H9 (cell line): ENCODE measurements around the gene OR9G1. TPM values are rescaled to one million over a fixed set of nuclear protein-coding genes. Genes with fewer than 3 reads are reported as not detected.

ENCODE experiments used
- DNase-seq: peaks from one replicate; pipeline ENCODE4 v3.0.0-alpha.2; 2017
- H2AFZ ChIP-seq: one replicate; pipeline ENCODE4 v1.6.1; 2013; ENCODE audit warnings: mild to moderate bottlenecking, low read length, control low read depth, moderate library complexity
- H2AK5ac ChIP-seq: 2 replicates; pipeline ENCODE4 v1.6.1; 2013; ENCODE audit warnings: low read length, control low read depth, mixed read lengths; ENCODE audit not compliant: insufficient read length
- H2BK120ac ChIP-seq: one replicate; pipeline ENCODE4 v1.6.1; 2013; ENCODE audit warnings: low read depth, mild to moderate bottlenecking, low read length, control low read depth, inconsistent platforms; ENCODE audit not compliant: poor library complexity, severe bottlenecking
- H2BK12ac ChIP-seq: 2 replicates; pipeline ENCODE4 v1.6.1; 2013; ENCODE audit warnings: low read length, control low read depth, mixed read lengths, low read depth; ENCODE audit not compliant: insufficient read length
- H2BK15ac ChIP-seq: 2 replicates; pipeline ENCODE4 v1.6.1; 2013; ENCODE audit warnings: low read depth, low read length, control low read depth
- H2BK20ac ChIP-seq: one replicate; pipeline ENCODE4 v1.6.1; 2013; ENCODE audit warnings: low read depth, mild to moderate bottlenecking, low read length, control low read depth, inconsistent platforms; ENCODE audit not compliant: poor library complexity, severe bottlenecking
- H2BK5ac ChIP-seq: 2 replicates; pipeline ENCODE4 v1.6.1; 2013; ENCODE audit warnings: low read length, control low read depth, mixed read lengths; ENCODE audit not compliant: insufficient read length
- H3K14ac ChIP-seq: 2 replicates; pipeline ENCODE4 v1.6.1; 2013; ENCODE audit warnings: low read length, control low read depth; ENCODE audit not compliant: insufficient read depth
- H3K18ac ChIP-seq: 2 replicates; pipeline ENCODE4 v1.6.1; 2013; ENCODE audit warnings: low read depth, mild to moderate bottlenecking, mixed read lengths, low read length, control low read depth; ENCODE audit not compliant: insufficient read length
- H3K23ac ChIP-seq: 2 replicates; pipeline ENCODE4 v1.6.1; 2013; ENCODE audit warnings: low read length, control low read depth, mixed read lengths, low read depth; ENCODE audit not compliant: insufficient read length
- H3K23me2 ChIP-seq: 2 replicates; pipeline ENCODE4 v1.6.1; 2013; ENCODE audit warnings: low read depth, mild to moderate bottlenecking, mixed read lengths, low read length, control low read depth; ENCODE audit not compliant: insufficient read length, poor library complexity, severe bottlenecking
- H3K27ac ChIP-seq: 2 replicates; pipeline ENCODE4 v1.5.1; 2013; ENCODE audit warnings: low read length, control low read depth, mixed read lengths, low read depth; ENCODE audit not compliant: insufficient read length
- H3K27me3 ChIP-seq: 2 replicates; pipeline ENCODE4 v1.6.1; 2013; ENCODE audit warnings: low read length, control low read depth, inconsistent platforms; ENCODE audit not compliant: insufficient read depth
- H3K4ac ChIP-seq: 2 replicates; pipeline ENCODE4 v1.6.1; 2013; ENCODE audit warnings: low read depth, mild to moderate bottlenecking, control low read depth, inconsistent platforms, low read length, moderate library complexity
- H3K4me1 ChIP-seq: 2 replicates; pipeline ENCODE4 v1.6.1; 2013; ENCODE audit warnings: low read length, control low read depth, inconsistent platforms; ENCODE audit not compliant: insufficient read depth
- H3K4me2 ChIP-seq: 2 replicates; pipeline ENCODE4 v1.6.1; 2013; ENCODE audit warnings: low read length, control low read depth, mixed read lengths; ENCODE audit not compliant: insufficient read length, insufficient read depth
- H3K56ac ChIP-seq: 2 replicates; pipeline ENCODE4 v1.6.1; 2013; ENCODE audit warnings: low read depth, mild to moderate bottlenecking, mixed read lengths, low read length, control low read depth; ENCODE audit not compliant: insufficient read length
- H3K79me1 ChIP-seq: 2 replicates; pipeline ENCODE4 v1.6.1; 2013; ENCODE audit warnings: low read depth, mild to moderate bottlenecking, moderate library complexity, low read length, control low read depth, inconsistent platforms; ENCODE audit not compliant: insufficient read depth, poor library complexity, severe bottlenecking
- H3K79me2 ChIP-seq: 2 replicates; pipeline ENCODE4 v1.6.1; 2013; ENCODE audit warnings: low read length, control low read depth, inconsistent platforms; ENCODE audit not compliant: insufficient read depth
- H3K9ac ChIP-seq: 2 replicates; pipeline ENCODE4 v1.6.1; 2013; ENCODE audit warnings: low read length, control low read depth, mixed read lengths; ENCODE audit not compliant: insufficient read length; ENCODE audit errors: extremely low read depth
- H3K9me3 ChIP-seq: one replicate; pipeline ENCODE4 v1.6.1; 2013; ENCODE audit warnings: low read depth, low read length, inconsistent platforms; ENCODE audit not compliant: control insufficient read depth
- H3T11ph ChIP-seq: one replicate; pipeline ENCODE4 v1.6.1; 2013; ENCODE audit warnings: mild to moderate bottlenecking, low read length, control low read depth, inconsistent platforms
- H4K20me1 ChIP-seq: one replicate; pipeline ENCODE4 v1.6.1; 2013; ENCODE audit not compliant: control insufficient read depth, insufficient read length, insufficient read depth
- H4K5ac ChIP-seq: 2 replicates; pipeline ENCODE4 v1.6.1; 2013; ENCODE audit warnings: low read depth, mild to moderate bottlenecking, mixed read lengths, low read length, control low read depth; ENCODE audit not compliant: insufficient read length
- H4K8ac ChIP-seq: replicated peaks from 2 replicates; pipeline ENCODE4 v1.6.1; 2013; ENCODE audit warnings: low read length, control low read depth, mixed read lengths, low read depth; ENCODE audit not compliant: insufficient read length
- H4K91ac ChIP-seq: 2 replicates; pipeline ENCODE4 v1.6.1; 2013; ENCODE audit warnings: low read depth, mild to moderate bottlenecking, moderate library complexity, mixed read lengths, low read length, control low read depth; ENCODE audit not compliant: insufficient read length
- H3K27ac Mint-ChIP-seq, 3 experiments: 2 replicates in 2 of 3; 3 replicates in 1 of 3; pipeline ENCODE4 v1.8.0; 2020 to 2021; ENCODE audit warnings: mixed read lengths in 3 of 3, mild to moderate bottlenecking in 1 of 3, moderate library complexity in 1 of 3
- H3K27me3 Mint-ChIP-seq: 2 replicates; pipeline ENCODE4 v1.8.0; 2021; ENCODE audit warnings: low read depth, mild to moderate bottlenecking, moderate library complexity, mixed read lengths
- H3K36me3 Mint-ChIP-seq, 3 experiments: 2 replicates in 2 of 3; 3 replicates in 1 of 3; pipeline ENCODE4 v1.8.0; 2020 to 2021; ENCODE audit warnings: low read depth in 3 of 3, mixed read lengths in 3 of 3; ENCODE audit not compliant: insufficient read depth in 1 of 3
- H3K4me1 Mint-ChIP-seq, 2 experiments: 2 replicates each; pipeline ENCODE4 v1.8.0; 2020; ENCODE audit warnings: mixed read lengths in 2 of 2
- H3K4me3 Mint-ChIP-seq, 2 experiments: 2 replicates in 1 of 2; 3 replicates in 1 of 2; pipeline ENCODE4 v1.8.0; 2020 to 2021; ENCODE audit warnings: mild to moderate bottlenecking in 2 of 2, mixed read lengths in 2 of 2, moderate library complexity in 1 of 2
- H3K9me3 Mint-ChIP-seq, 2 experiments: 2 replicates in 1 of 2; 3 replicates in 1 of 2; pipeline ENCODE4 v1.8.0; 2020; ENCODE audit warnings: mild to moderate bottlenecking in 2 of 2, mixed read lengths in 2 of 2, moderate library complexity in 1 of 2
- WGBS: extraction: QIAGEN DNeasy Blood & Tissue Kit; methylation state at CpG from one replicate; pipeline ENCODE4 v1.1.7; 2013; ENCODE audit warnings: missing lambda C conversion rate, low lambda C conversion rate, mixed read lengths; ENCODE audit not compliant: insufficient read length; ENCODE audit errors: extremely low coverage; 5-methylcytosine and 5-hydroxymethylcytosine counted together
- total RNA-seq: library from RNA; stranded (reverse); gene quantifications from 2 replicates; pipeline ENCODE4 v1.2.1, GENCODE V29; 2021
- TF ChIP-seq, protein P1 (sequence below): fragments of 200-600 bp; sonication (generic); conservative IDR thresholded peaks from 3 replicates; pipeline ENCODE4 v1.8.0; 2021; ENCODE audit warnings: antibody characterized with exemption, mild to moderate bottlenecking

Gene OR9G1
- total RNA-seq, 1 experiment from 2014 or later: not detected

DNA sequence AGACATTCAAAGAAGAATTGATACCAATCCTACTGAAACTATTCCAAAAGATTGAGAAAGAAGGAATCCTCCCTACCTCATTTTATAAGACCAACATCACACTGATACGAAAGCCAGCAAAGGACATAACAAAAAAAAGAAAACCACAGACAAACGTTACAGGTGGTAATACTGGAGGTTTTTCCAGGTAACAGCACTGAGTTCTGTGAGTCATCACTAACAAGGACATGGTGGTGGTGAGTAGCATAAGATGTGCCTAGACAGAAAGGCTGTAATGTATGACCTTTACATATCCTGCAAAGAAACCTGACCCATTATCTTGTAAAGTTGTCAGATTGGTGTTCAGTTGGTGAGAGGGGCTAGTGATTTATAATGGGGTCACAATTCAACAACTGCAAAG, 15.3 kb downstream of the OR9G1 start:
- Mint-ChIP-seq H3K27me3 (no peaks in the 10 kb centered on the region), H3K27ac (no peak overlapping the region), H3K36me3 (peaks cover 2 to 17% (median 10%) of the 10 kb centered on the region in 3 experiments; a peak in 5 of 7 replicates), H3K4me3 (no peak overlapping the region), H3K9me3 (peaks cover 15 to 34% of the 10 kb centered on the region in 2 experiments; a peak in 4 of 5 replicates), H3K4me1 (no peaks in the 10 kb centered on the region)
- Histone ChIP-seq H3K56ac (no peak overlapping the region), H3K23ac (no peak overlapping the region), H4K20me1 (no peaks in the 10 kb centered on the region), H3K27ac (no peak overlapping the region), H3K4ac (no peak overlapping the region), H3K9ac (no peak overlapping the region), H3K9me3 (no peaks in the 10 kb centered on the region), H3K4me2 (no peak overlapping the region), H2BK12ac (no peak overlapping the region), H3T11ph (no peak overlapping the region), H2AFZ (no peak overlapping the region), H3K4me1 (no peaks in the 10 kb centered on the region), H4K8ac (no peak overlapping the region), H2AK5ac (no peak overlapping the region), H3K79me2 (no peaks in the 10 kb centered on the region), H3K14ac (no peak overlapping the region), H3K79me1 (no peaks in the 10 kb centered on the region), H2BK15ac (no peak overlapping the region), H2BK20ac (no peak overlapping the region), H4K91ac (no peak overlapping the region), H3K23me2 (no peaks in the 10 kb centered on the region), H2BK5ac (no peak overlapping the region), H3K27me3 (no peaks in the 10 kb centered on the region), H4K5ac (no peak overlapping the region), H3K18ac (no peak overlapping the region), H2BK120ac (no peak overlapping the region)
- TF ChIP-seq, protein P1, sequence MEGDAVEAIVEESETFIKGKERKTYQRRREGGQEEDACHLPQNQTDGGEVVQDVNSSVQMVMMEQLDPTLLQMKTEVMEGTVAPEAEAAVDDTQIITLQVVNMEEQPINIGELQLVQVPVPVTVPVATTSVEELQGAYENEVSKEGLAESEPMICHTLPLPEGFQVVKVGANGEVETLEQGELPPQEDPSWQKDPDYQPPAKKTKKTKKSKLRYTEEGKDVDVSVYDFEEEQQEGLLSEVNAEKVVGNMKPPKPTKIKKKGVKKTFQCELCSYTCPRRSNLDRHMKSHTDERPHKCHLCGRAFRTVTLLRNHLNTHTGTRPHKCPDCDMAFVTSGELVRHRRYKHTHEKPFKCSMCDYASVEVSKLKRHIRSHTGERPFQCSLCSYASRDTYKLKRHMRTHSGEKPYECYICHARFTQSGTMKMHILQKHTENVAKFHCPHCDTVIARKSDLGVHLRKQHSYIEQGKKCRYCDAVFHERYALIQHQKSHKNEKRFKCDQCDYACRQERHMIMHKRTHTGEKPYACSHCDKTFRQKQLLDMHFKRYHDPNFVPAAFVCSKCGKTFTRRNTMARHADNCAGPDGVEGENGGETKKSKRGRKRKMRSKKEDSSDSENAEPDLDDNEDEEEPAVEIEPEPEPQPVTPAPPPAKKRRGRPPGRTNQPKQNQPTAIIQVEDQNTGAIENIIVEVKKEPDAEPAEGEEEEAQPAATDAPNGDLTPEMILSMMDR: no peak
- WGBS: no CpG with 5 or more reads among the region's 2 CpGs
- no peak for DNase-seq
